CD4-positive, alpha-beta T cell treated with Interleukin-4 for 4 hours (primary cell): ENCODE results near the gene UBAC2.
A peak's percentile ranks its signal among the peaks of the same experiment; 100 is the strongest.

Source experiments
- DNase-seq: peaks from one replicate; pipeline ENCODE4 v3.0.0-alpha.2; 2020

UBAC2 gene

GRCh38 chr13:99342723-99343315 lies 142.2 kb downstream of the UBAC2 start:
- no peak for DNase-seq

GRCh38 chr13:99344610-99345208 lies 144.1 kb downstream of the UBAC2 start:
- no peak for DNase-seq

- DNase-seq, result no peak
Observed at GRCh38 chr13:99345345-99345744, 144.7 kb downstream of the UBAC2 start.

- no peak for DNase-seq
Observed at GRCh38 chr13:99346335-99347042, 145.8 kb downstream of the UBAC2 start.

GRCh38 chr13:99347335-99347878 lies 146.8 kb downstream of the UBAC2 start:
- DNase-seq, result no peak

GRCh38 chr13:99347911-99348451 lies 147.3 kb downstream of the UBAC2 start:
- no peak for DNase-seq

GRCh38 chr13:99350191-99350590 lies 149.5 kb downstream of the UBAC2 start:
- DNase-seq, result no peak

GRCh38 chr13:99351772-99352171 lies 151.1 kb downstream of the UBAC2 start:
- peak; percentile 84 for DNase-seq

- DNase-seq, result no peak
Observed at GRCh38 chr13:99352351-99353245, 151.9 kb downstream of the UBAC2 start.

- no peak for DNase-seq
Observed at GRCh38 chr13:99353246-99353600, 152.6 kb downstream of the UBAC2 start.

- no peak for DNase-seq
Observed at GRCh38 chr13:99353836-99354235, 153.2 kb downstream of the UBAC2 start.

GRCh38 chr13:99354371-99354951 lies 153.8 kb downstream of the UBAC2 start:
- no peak for DNase-seq

- no peak for DNase-seq
Observed at GRCh38 chr13:99355267-99356011, 154.8 kb downstream of the UBAC2 start.

- no peak for DNase-seq
Observed at GRCh38 chr13:99356012-99356261, 155.3 kb downstream of the UBAC2 start.

GRCh38 chr13:99356262-99357091 lies 155.8 kb downstream of the UBAC2 start:
- peak; percentile 96 for DNase-seq

- DNase-seq, result peak; percentile 93
Observed at GRCh38 chr13:99357131-99357596, 156.5 kb downstream of the UBAC2 start.

GRCh38 chr13:99357941-99358340 lies 157.3 kb downstream of the UBAC2 start:
- no peak for DNase-seq

- no peak for DNase-seq
Observed at GRCh38 chr13:99359528-99359927, 158.9 kb downstream of the UBAC2 start.

GRCh38 chr13:99360696-99361095 lies 160.0 kb downstream of the UBAC2 start:
- no peak for DNase-seq

GRCh38 chr13:99361197-99361596 lies 160.5 kb downstream of the UBAC2 start:
- peak; percentile 60 for DNase-seq

- DNase-seq, result no peak
Observed at GRCh38 chr13:99362362-99362761, 161.7 kb downstream of the UBAC2 start.
